SU-DHL-6 (cell line): ENCODE measurements around the gene TRAIP.

Experiments
- H2AFZ ChIP-seq: fragments of 200-600 bp; sonication (generic); 2 replicates; pipeline ENCODE4 v1.6.1; 2014; ENCODE audit warnings: low read depth, mild to moderate bottlenecking, moderate library complexity, mixed read lengths, antibody characterized with exemption, low read length; ENCODE audit not compliant: severe bottlenecking
- H3F3A ChIP-seq: fragments of 200-600 bp; shearing (Covaris generic); 2 replicates; pipeline ENCODE4 v1.6.0; 2016; ENCODE audit warnings: antibody characterized with exemption, mild to moderate bottlenecking; ENCODE audit not compliant: insufficient read depth
- H3K27ac ChIP-seq: fragments of 200-600 bp; sonication (generic); 2 replicates; pipeline ENCODE4 v1.5.1; 2016; ENCODE audit warnings: low read depth, mild to moderate bottlenecking, low read length, moderate library complexity, mixed read lengths
- H3K27me3 ChIP-seq: fragments of 200-600 bp; sonication (generic), shearing (Covaris generic); 2 replicates; pipeline ENCODE4 v1.6.0; 2014; ENCODE audit warnings: mild to moderate bottlenecking, low read length
- H3K36me3 ChIP-seq: fragments of 200-600 bp; sonication (generic); 2 replicates; pipeline ENCODE4 v1.6.1; 2014; ENCODE audit warnings: mild to moderate bottlenecking, low read length, mixed read lengths
- H3K4me2 ChIP-seq: fragments of 300-600, 200-600 bp; shearing (Covaris generic), sonication (generic); 2 replicates; pipeline ENCODE4 v1.6.0; 2014; ENCODE audit warnings: low read length, low read depth, mild to moderate bottlenecking; ENCODE audit not compliant: poor library complexity, severe bottlenecking
- H3K4me3 ChIP-seq: fragments of 200-600 bp; sonication (generic); 2 replicates; pipeline ENCODE4 v1.5.1; 2014; ENCODE audit warnings: antibody characterized with exemption, low read length, mild to moderate bottlenecking, mixed read lengths; ENCODE audit not compliant: insufficient read depth, poor library complexity, severe bottlenecking
- H3K79me2 ChIP-seq: fragments of 200-600 bp; sonication (generic); 2 replicates; pipeline ENCODE4 v1.6.1; 2014; ENCODE audit warnings: mild to moderate bottlenecking, low read length, moderate library complexity; ENCODE audit not compliant: insufficient read depth
- H3K9ac ChIP-seq: fragments of 200-600 bp; sonication (generic); 2 replicates; pipeline ENCODE4 v1.7.0; 2014; ENCODE audit warnings: mild to moderate bottlenecking, low read length
- H3K9me2 ChIP-seq: fragments of 200-600 bp; sonication (generic); replicated peaks from 2 replicates; pipeline ENCODE4 v1.6.1; 2014; ENCODE audit warnings: low read length; ENCODE audit not compliant: insufficient read depth
- H3K9me3 ChIP-seq: fragments of 200-600 bp; sonication (generic); 2 replicates; pipeline ENCODE4 v1.6.1; 2014; ENCODE audit warnings: low read length, mixed read lengths; ENCODE audit not compliant: insufficient read depth
- H4K20me1 ChIP-seq: fragments of 200-600 bp; sonication (generic); 2 replicates; pipeline ENCODE4 v1.6.1; 2014; ENCODE audit warnings: low read depth, mild to moderate bottlenecking, antibody characterized with exemption, low read length, moderate library complexity, mixed read lengths
- EZH2phosphoT487 ChIP-seq: fragments of 200-600 bp; sonication (generic), shearing (Covaris generic); conservative IDR thresholded peaks from 2 replicates; pipeline ENCODE4 v1.6.1; 2018; ENCODE audit warnings: mild to moderate bottlenecking, antibody characterized with exemption, low read length, moderate library complexity, mixed read lengths
- TF ChIP-seq, protein P1 (sequence below): fragments of 200-600 bp; sonication (generic); IDR thresholded peaks from one replicate; pipeline ENCODE4 v1.5.1; 2017; ENCODE audit warnings: antibody characterized with exemption, mild to moderate bottlenecking, low read length, moderate library complexity; ENCODE audit not compliant: insufficient read depth, poor library complexity, severe bottlenecking

The TRAIP gene

GRCh38 chr3:49878686-49879085 lies 22.3 kb upstream of the TRAIP start:
- H3K9ac ChIP-seq: no peak overlapping the region
- no peaks in the 10 kb centered on the region for H3K36me3 ChIP-seq
- H3K4me2 ChIP-seq: no peak overlapping the region
- H3K4me3 ChIP-seq: no peak overlapping the region
- H3K9me2 ChIP-seq: no peaks in the 10 kb centered on the region
- no peak overlapping the region for H3K27ac ChIP-seq
- no peak for TF ChIP-seq EZH2phosphoT487
- TF ChIP-seq, protein P1, sequence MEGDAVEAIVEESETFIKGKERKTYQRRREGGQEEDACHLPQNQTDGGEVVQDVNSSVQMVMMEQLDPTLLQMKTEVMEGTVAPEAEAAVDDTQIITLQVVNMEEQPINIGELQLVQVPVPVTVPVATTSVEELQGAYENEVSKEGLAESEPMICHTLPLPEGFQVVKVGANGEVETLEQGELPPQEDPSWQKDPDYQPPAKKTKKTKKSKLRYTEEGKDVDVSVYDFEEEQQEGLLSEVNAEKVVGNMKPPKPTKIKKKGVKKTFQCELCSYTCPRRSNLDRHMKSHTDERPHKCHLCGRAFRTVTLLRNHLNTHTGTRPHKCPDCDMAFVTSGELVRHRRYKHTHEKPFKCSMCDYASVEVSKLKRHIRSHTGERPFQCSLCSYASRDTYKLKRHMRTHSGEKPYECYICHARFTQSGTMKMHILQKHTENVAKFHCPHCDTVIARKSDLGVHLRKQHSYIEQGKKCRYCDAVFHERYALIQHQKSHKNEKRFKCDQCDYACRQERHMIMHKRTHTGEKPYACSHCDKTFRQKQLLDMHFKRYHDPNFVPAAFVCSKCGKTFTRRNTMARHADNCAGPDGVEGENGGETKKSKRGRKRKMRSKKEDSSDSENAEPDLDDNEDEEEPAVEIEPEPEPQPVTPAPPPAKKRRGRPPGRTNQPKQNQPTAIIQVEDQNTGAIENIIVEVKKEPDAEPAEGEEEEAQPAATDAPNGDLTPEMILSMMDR: no peak
- H3F3A ChIP-seq: no peaks in the 10 kb centered on the region
- no peak overlapping the region for H2AFZ ChIP-seq
- no peaks in the 10 kb centered on the region for H3K9me3 ChIP-seq
- no peaks in the 10 kb centered on the region for H4K20me1 ChIP-seq
- H3K27me3 ChIP-seq: no peaks in the 10 kb centered on the region
- H3K79me2 ChIP-seq: no peaks in the 10 kb centered on the region

DNA sequence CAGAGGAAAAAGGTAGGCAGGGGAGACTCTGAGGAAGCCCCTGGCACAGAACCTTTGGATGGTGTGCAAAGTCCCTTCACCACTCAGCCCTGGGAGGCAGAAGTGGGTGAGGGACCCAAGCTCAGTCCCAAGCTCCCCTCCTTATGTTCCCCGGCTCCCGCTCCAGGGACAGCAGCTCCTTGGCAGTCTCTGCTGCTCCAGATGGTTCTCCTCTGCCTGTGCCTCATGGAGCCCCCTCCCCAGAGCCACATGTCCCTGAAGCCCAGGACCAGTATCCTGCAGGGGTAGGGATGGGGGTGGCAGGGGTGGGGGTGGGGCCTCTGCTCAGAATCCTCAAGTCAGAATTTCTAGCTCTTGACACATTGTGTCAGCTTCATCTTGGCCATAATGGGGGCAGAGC lies 21.4 kb upstream of the TRAIP start:
- Histone ChIP-seq H2AFZ (no peak overlapping the region), H4K20me1 (no peaks in the 10 kb centered on the region), H3K9me3 (no peaks in the 10 kb centered on the region)

DNA sequence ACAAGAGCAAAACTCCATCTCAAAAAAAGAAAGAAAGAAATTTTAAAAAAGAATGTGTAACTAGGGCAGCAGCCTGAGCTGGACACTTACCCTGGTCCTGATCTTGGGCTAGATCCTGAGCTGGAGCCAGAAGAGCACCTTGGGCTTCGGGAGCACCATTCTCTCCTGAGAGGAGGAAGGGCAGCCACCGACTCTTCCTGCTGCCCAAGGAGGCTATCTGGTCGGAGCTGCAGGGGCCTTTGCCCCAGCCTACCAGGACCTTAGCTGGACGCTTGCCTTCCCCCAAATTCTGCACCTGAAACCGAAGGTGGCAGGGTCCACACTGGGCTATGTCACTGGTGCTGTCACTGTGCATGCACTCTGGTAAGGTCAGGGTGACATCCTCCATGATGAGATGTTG lies 20.2 kb upstream of the TRAIP start:
- Histone ChIP-seq H3K9ac (no peak overlapping the region), H3K79me2 (no peaks in the 10 kb centered on the region), H3K4me3 (no peak overlapping the region), H3K4me2 (no peak overlapping the region), H3F3A (no peaks in the 10 kb centered on the region), H3K27ac (no peak overlapping the region), H2AFZ (no peak overlapping the region), H3K36me3 (no peaks in the 10 kb centered on the region), H3K9me2 (no peaks in the 10 kb centered on the region), H4K20me1 (no peaks in the 10 kb centered on the region), H3K27me3 (no peaks in the 10 kb centered on the region), H3K9me3 (no peaks in the 10 kb centered on the region)
- TF ChIP-seq, protein P1: no peak
- no peak for TF ChIP-seq EZH2phosphoT487

More for the DNA sequence above, 21.4 kb upstream of the TRAIP start:
- Histone ChIP-seq H3K9me2 (no peaks in the 10 kb centered on the region), H3K4me2 (no peak overlapping the region), H3K27ac (no peak overlapping the region), H3K4me3 (no peak overlapping the region), H3K27me3 (no peaks in the 10 kb centered on the region), H3F3A (no peaks in the 10 kb centered on the region), H3K79me2 (no peaks in the 10 kb centered on the region), H3K36me3 (no peaks in the 10 kb centered on the region), H3K9ac (no peak overlapping the region)
- TF ChIP-seq EZH2phosphoT487: no peak
- TF ChIP-seq, protein P1: no peak
